Measurements from ENCODE around the gene PARVG.

DNA sequence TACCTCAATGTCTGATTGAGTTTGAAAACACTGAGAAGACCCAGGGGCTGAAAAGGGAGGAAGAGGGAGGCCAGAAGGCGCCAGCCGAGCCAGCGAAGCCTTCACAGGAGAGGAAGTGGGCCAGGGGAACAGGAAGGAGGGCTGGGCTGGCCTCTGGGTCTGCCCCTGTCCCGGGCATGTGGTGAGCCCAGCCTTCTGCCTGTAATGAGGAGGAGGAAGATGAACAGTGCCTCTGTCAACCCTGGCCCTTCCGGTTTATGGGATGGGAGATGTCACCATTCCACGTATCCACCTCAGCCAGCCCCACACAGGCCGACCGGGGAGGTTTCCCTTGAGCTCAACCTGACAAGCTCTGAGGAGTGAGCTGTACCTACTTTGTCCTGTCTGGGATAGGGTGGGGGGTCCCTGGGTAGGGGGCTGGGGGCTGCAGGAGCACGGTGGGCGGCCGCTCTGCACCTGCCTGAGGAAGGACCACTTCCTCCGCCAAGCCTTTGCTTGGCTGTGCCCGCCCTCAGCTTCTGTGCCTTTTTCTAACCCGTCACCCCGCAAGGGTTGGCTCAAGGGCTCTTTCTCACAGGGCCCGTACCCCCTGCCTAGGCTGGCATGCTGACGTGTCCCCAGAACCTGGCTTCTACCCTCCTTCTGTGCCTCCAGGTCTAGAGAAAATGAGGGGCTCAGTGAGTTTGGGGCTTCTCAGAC, 2.0 kb downstream of the PARVG start:
- TF ChIP-seq EZH2 (IDR thresholded peaks at IDR 0.05) (no peak), FOXP2 (optimal IDR thresholded peaks at IDR 0.05; ENCODE audit: control extremely low read depth, extremely low read length, insufficient read depth) (no peak)

Measured in SK-N-MC (cell line).